ENCODE results near the gene POU2F3.

DNA sequence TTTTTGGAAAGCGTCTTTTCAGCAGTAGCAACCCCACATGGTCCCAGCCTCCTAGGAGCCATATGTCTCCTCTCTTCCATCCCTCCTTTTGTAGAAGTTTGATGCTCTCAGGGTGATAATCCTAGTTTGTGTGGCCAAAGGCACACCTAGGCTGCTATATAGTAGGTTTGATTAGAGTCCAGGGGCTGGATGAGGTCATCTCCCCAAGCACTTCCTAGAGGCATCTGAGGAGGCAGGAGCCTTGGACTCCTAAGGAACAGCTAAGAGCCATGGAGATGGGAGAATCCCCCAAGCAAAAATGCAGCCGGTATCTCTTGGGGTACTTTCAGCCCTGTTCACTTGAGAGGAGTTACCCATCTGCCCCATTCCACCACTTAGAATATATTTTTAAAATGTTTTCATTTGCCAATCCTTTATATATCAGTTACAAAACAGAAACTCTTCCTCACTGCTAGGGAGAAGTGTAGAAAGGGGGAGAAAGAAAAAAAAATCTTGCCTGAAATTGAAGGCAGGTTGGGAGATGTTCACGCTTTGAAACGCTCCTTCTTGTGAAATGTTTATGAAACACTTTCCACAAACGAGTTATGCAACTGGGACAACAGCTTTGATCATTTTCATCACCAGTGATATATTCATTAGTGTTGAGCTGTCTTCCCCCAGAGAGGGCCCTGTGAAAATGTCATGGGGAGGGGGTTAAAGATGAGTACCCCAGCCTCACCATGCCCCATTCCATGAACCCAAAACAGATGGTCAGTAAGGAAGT lies 53.3 kb downstream of the POU2F3 start:
- TF ChIP-seq, protein P1, sequence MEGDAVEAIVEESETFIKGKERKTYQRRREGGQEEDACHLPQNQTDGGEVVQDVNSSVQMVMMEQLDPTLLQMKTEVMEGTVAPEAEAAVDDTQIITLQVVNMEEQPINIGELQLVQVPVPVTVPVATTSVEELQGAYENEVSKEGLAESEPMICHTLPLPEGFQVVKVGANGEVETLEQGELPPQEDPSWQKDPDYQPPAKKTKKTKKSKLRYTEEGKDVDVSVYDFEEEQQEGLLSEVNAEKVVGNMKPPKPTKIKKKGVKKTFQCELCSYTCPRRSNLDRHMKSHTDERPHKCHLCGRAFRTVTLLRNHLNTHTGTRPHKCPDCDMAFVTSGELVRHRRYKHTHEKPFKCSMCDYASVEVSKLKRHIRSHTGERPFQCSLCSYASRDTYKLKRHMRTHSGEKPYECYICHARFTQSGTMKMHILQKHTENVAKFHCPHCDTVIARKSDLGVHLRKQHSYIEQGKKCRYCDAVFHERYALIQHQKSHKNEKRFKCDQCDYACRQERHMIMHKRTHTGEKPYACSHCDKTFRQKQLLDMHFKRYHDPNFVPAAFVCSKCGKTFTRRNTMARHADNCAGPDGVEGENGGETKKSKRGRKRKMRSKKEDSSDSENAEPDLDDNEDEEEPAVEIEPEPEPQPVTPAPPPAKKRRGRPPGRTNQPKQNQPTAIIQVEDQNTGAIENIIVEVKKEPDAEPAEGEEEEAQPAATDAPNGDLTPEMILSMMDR (IDR thresholded peaks at IDR 0.05) = no peak
- TF ChIP-seq POLR2A (IDR thresholded peaks at IDR 0.05) = no peak

Measured in testis (tissue), 2 donors.